LoVo (cell line): ENCODE measurements around the gene CRYBG2.

ENCODE experiments used
- DNase-seq: peaks from one replicate; pipeline ENCODE4 v3.0.0-alpha.2; 2016; ENCODE audit warnings: low spot score

Gene CRYBG2

GRCh38 chr1:26291939-26292338 is 62.0 kb downstream of the CRYBG2 start:
- no peak for DNase-seq

- no peak for DNase-seq
These were observed 62.5 kb downstream of the CRYBG2 start for GRCh38 chr1:26291433-26291832.

GRCh38 chr1:26290882-26291261 is 63.1 kb downstream of the CRYBG2 start:
- DNase-seq: no peak

- DNase-seq: no peak
These were observed 63.6 kb downstream of the CRYBG2 start for GRCh38 chr1:26290122-26290881.

- DNase-seq: no peak
These were observed 64.5 kb downstream of the CRYBG2 start for GRCh38 chr1:26289158-26290059.

GRCh38 chr1:26288311-26288941 is 65.5 kb downstream of the CRYBG2 start:
- DNase-seq: no peak

- no peak for DNase-seq
These were observed 66.1 kb downstream of the CRYBG2 start for GRCh38 chr1:26287811-26288210.

GRCh38 chr1:26287033-26287711 is 66.8 kb downstream of the CRYBG2 start:
- no peak for DNase-seq

GRCh38 chr1:26286064-26286416 is 67.9 kb downstream of the CRYBG2 start:
- DNase-seq: no peak

- DNase-seq: no peak
These were observed 68.4 kb downstream of the CRYBG2 start for GRCh38 chr1:26285366-26286063.

GRCh38 chr1:26284597-26285347 is 69.2 kb downstream of the CRYBG2 start:
- peak; percentile 80 for DNase-seq

GRCh38 chr1:26283871-26284596 is 69.9 kb downstream of the CRYBG2 start:
- no peak for DNase-seq

- DNase-seq: no peak
These were observed 70.6 kb downstream of the CRYBG2 start for GRCh38 chr1:26283279-26283853.

- DNase-seq: no peak
These were observed 71.5 kb downstream of the CRYBG2 start for GRCh38 chr1:26282401-26282918.

GRCh38 chr1:26281971-26282370 is 72.0 kb downstream of the CRYBG2 start:
- no peak for DNase-seq

GRCh38 chr1:26281091-26281958 is 72.6 kb downstream of the CRYBG2 start:
- no peak for DNase-seq

GRCh38 chr1:26280333-26281042 is 73.4 kb downstream of the CRYBG2 start:
- DNase-seq: no peak
